ENCODE results near the gene UGT1A10. TPM values are rescaled to one million over a fixed set of nuclear protein-coding genes. Genes with fewer than 3 reads are reported as not detected.

The UGT1A10 gene
- total and polyA plus RNA-seq, 2 of the 13 experiments (the other 11 are each of a cell fraction or from before 2014, with no cell fraction given), result not detected

GRCh38 chr2:233745073-233745755, 109.0 kb downstream of the UGT1A10 start (continued):
- TF ChIP-seq ZNF343 (CRISPR knock-in tag; IDR thresholded peaks at IDR 0.05) (no peak), ZNF256 (CRISPR knock-in tag; conservative IDR thresholded peaks at IDR 0.05) (no peak), ZNF577 (CRISPR knock-in tag; IDR thresholded peaks at IDR 0.05; ENCODE audit: borderline replicate concordance, low read depth) (no peak), ZNF20 (CRISPR knock-in tag; IDR thresholded peaks at IDR 0.05) (peak; percentile 65; the same call in 1 of the 2 replicates), ZNF672 (CRISPR knock-in tag; IDR thresholded peaks at IDR 0.05) (no peak), ZFP82 (CRISPR knock-in tag; IDR thresholded peaks at IDR 0.05; ENCODE audit: borderline replicate concordance) (no peak), CREB1 (IDR thresholded peaks at IDR 0.05) (peak; percentile 84), CREB1 (CRISPR knock-in tag; IDR thresholded peaks at IDR 0.05) (peak; percentile 93), ZBTB3 (CRISPR knock-in tag; IDR thresholded peaks at IDR 0.05; ENCODE audit: borderline replicate concordance, low read depth) (peak; percentile 55; the same call in 1 of the 2 replicates), AGO2 (optimal IDR thresholded peaks at IDR 0.05; ENCODE audit: low read depth, low read length) (no peak), ETV5 (CRISPR knock-in tag; IDR thresholded peaks at IDR 0.05; ENCODE audit: borderline replicate concordance) (peak; percentile 74; the same call in 1 of the 2 replicates), NR2F1 (CRISPR knock-in tag; IDR thresholded peaks at IDR 0.05) (peak; percentile 97 to 99), ZFP62 (CRISPR knock-in tag; IDR thresholded peaks at IDR 0.05) (no peak), ZNF33A (CRISPR knock-in tag; IDR thresholded peaks at IDR 0.05; ENCODE audit: borderline replicate concordance) (no peak), ATF5 (CRISPR knock-in tag; IDR thresholded peaks at IDR 0.05; ENCODE audit: low read depth) (no peak), ZNF841 (CRISPR knock-in tag; IDR thresholded peaks at IDR 0.05; ENCODE audit: borderline replicate concordance) (no peak), ZNF773 (CRISPR knock-in tag; IDR thresholded peaks at IDR 0.05; ENCODE audit: borderline replicate concordance) (no peak), ZSCAN31 (CRISPR knock-in tag; IDR thresholded peaks at IDR 0.05; ENCODE audit: low read depth) (peak; percentile 59; the same call in 1 of the 2 replicates), NBN (conservative IDR thresholded peaks at IDR 0.05) (no peak), CHD2 (IDR thresholded peaks at IDR 0.05; ENCODE audit: low read depth, low read length) (no peak), TARDBP (CRISPR knock-in tag; IDR thresholded peaks at IDR 0.05) (peak; percentile 98), RNF2 (conservative IDR thresholded peaks at IDR 0.05; ENCODE audit: low read depth) (0 out of 2 replicates have a peak, but pooled peaks have one; percentile 2), KDM6A (CRISPR knock-in tag; IDR thresholded peaks at IDR 0.05; ENCODE audit: low read depth) (peak; percentile 93), RXRA (CRISPR knock-in tag; IDR thresholded peaks at IDR 0.05) (peak; percentile 98; the same call in 1 of the 2 replicates), TMF1 (CRISPR knock-in tag; IDR thresholded peaks at IDR 0.05; ENCODE audit: low read depth) (no peak; the same call in 1 of the 2 replicates), ZSCAN30 (CRISPR knock-in tag; IDR thresholded peaks at IDR 0.05) (peak; percentile 75; the same call in 1 of the 2 replicates), ZNF800 (CRISPR knock-in tag; IDR thresholded peaks at IDR 0.05) (no peak; the same call in 1 of the 2 replicates)
